GM10248 (cell line): ENCODE data around the gene PIGU.
"Not testable (repeated sequence)": the region's sequence is repeated elsewhere in the genome, so short reads cannot be mapped to it uniquely, and the experiment has no call there.

Experiments used
- CTCF ChIA-PET: fragments of 300-600 bp; sonication (Branson Sonifier 250); formaldehyde crosslinking; extraction: SDS; loops from one replicate; lab custom pipeline; 2021; ENCODE audit warnings: antibody characterized with exemption; lab: Yijun Ruan, JAX
- POLR2A ChIA-PET: fragments of 350-650 bp; sonication (Branson Sonifier 250); formaldehyde crosslinking; extraction: SDS; loops from one replicate; lab custom pipeline; 2020; ENCODE audit warnings: antibody characterized with exemption; lab: Yijun Ruan, JAX
- DNase-seq: peaks from one replicate; pipeline ENCODE4 v3.0.0; 2012; ENCODE audit errors: extremely low spot score
- CTCF ChIP-seq: IDR thresholded peaks from 2 replicates; pipeline ENCODE4 v1.5.1; 2012; ENCODE audit warnings: mild to moderate bottlenecking, low read depth; ENCODE audit errors: extremely low read depth, missing control alignments, control extremely low read depth

PIGU gene

GRCh38 chr20:34683667-34684066 is 6.8 kb upstream of the PIGU start:
- no peak for DNase-seq
- CTCF ChIA-PET: interaction anchor here (1.3 to 1.4 kb wide), 2 partner anchors 13 to 19 kb away, joined by 3 read pairs; no protein-coding TSS in a partner anchor
- POLR2A ChIA-PET: no interaction called here
- TF ChIP-seq CTCF: no peak

GRCh38 chr20:34680586-34681175 is 3.8 kb upstream of the PIGU start:
- ChIA-PET CTCF (interaction anchor here (0.7 to 1.7 kb wide), 8 partner anchors 9 to 368 kb away, joined by 3 to 4 read pairs (median 4); partner anchors contain the start of gene MAP1LC3A), POLR2A (no interaction called here)
- TF ChIP-seq CTCF: no peak
- DNase-seq: no peak

GRCh38 chr20:34675993-34676641 is 775 bp downstream of the PIGU start:
- DNase-seq: no peak
- ChIA-PET POLR2A (no interaction called here), CTCF (interaction anchor here (0.9 to 1.0 kb wide), 3 partner anchors 9 to 94 kb away, joined by 3 to 4 read pairs (median 3); no protein-coding TSS in a partner anchor)
- no peak for TF ChIP-seq CTCF

- ChIA-PET CTCF (interaction anchor here (0.9 to 1.0 kb wide), 2 partner anchors 8 to 12 kb away, joined by 3 to 4 read pairs; no protein-coding TSS in a partner anchor), POLR2A (no interaction called here)
- DNase-seq: no peak
- TF ChIP-seq CTCF: no peak
Observed at GRCh38 chr20:34675561-34675960, 1.3 kb downstream of the PIGU start.

- no peak for DNase-seq
- TF ChIP-seq CTCF: no peak
- ChIA-PET POLR2A (no interaction called here), CTCF (interaction anchor here (1.4 to 1.7 kb wide), 2 partner anchors 9 to 22 kb away, joined by 5 read pairs; no protein-coding TSS in a partner anchor)
Observed at GRCh38 chr20:34673412-34673811, 3.5 kb downstream of the PIGU start.

DNA sequence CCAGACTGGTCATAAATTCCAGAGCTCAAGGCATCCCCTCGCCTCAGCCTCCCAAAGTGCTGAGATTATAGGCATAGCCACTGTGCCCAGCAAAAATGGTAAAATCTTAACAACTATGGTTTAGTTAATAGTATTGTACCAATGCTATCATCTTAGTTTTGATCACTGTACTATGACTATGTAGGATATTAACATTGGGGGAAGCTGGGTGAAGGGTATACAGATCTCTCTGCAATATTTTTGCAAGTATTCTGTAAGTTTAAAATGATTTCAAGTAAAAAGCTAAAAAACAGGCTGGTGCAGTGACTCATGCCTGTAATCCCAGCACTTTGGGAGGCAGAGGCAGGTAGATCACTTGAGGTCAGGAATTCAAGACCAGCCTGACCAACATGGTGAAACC is 7.8 kb downstream of the PIGU start:
- ChIA-PET CTCF (interaction anchor here (0.9 kb wide), 1 partner anchor 356 kb away, joined by 3 read pairs; no protein-coding TSS in a partner anchor), POLR2A (no interaction called here)
- no peak for TF ChIP-seq CTCF
- no peak for DNase-seq

- DNase-seq, POLR2A ChIA-PET: not testable (repeated sequence)
- CTCF ChIA-PET: interaction anchor here (1.1 kb wide), 1 partner anchor 30 kb away, joined by 3 read pairs; no protein-coding TSS in a partner anchor
Observed at GRCh38 chr20:34664751-34665150, 12.1 kb downstream of the PIGU start.
